Measurements from ENCODE around the gene SET. TPM values are rescaled to one million over a fixed set of nuclear protein-coding genes. Genes with fewer than 3 reads are reported as not detected.

SET gene
- total RNA-seq, 5 donors from 2014 or later (not counting 1 experiment from before 2014, with no cell fraction given) = 239 to 279 (median 252) TPM

DNA sequence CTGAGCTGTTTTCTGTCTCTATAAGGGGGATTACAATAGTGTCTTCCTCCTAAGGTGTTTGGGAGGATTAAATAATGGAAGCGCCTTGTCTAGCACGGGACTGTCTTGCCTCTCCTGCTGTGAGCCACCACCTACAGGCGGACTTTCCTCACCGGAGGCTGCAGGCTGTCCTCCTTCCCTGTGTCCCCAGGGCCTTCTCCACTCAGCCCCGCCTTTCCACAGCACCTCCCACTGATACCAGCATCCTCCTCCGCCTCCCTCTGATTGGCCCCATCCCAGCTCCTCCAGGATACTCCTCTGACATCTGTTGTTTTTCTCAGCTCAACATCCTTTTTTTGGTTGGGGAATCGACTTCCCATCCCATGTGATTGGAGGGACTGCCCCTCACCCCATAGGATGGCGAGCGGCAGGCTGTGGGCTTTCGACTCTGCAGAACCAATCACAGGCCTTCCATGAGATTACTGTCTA is 35.8 kb downstream of the SET start:
- H3K4me3 ChIP-seq (ENCODE audit: control insufficient read depth in 1 of 2, extremely low read depth in 1 of 2, low read length in 1 of 2) = peak overlapping the region; percentile 75 to 79
- CTCF ChIA-PET = interaction anchor here in 1 of 2 donors (0.8 to 1.3 kb wide), 5 partner anchors 9 to 94 kb away, joined by 4 to 8 read pairs (median 6); partner anchors contain the start of genes ENDOG, PKN3 and ZER1
- H3K27ac Mint-ChIP-seq = peak overlapping the region; percentile 92 to 95
- ATAC-seq (replicated peaks in 1 of 4) (peak in 2 of 4 experiments; percentile 1 to 2), DNase-seq (peak in 11 of 35 experiments; percentile 17 to 55 (median 20))
- H3K9me3 Mint-ChIP-seq = no peaks in the 10 kb centered on the region
- H3K27ac ChIP-seq (ENCODE audit: low read length) = peak overlapping the region; percentile 52
- 24% methylated on average over 3 of the region's 10 CpGs for WGBS (ENCODE audit: insufficient coverage)
- H3K4me3 Mint-ChIP-seq = peak overlapping the region; percentile 89 to 94 (median 93)
- POLR2A ChIA-PET = interaction anchor here (0.6 to 0.7 kb wide), 3 partner anchors 46 to 214 kb away, joined by 3 to 6 read pairs (median 5); no protein-coding TSS in a partner anchor
- H3K27me3 Mint-ChIP-seq = no peaks in the 10 kb centered on the region
- no peaks in the 10 kb centered on the region for H3K9me3 ChIP-seq
- peaks cover 2 to 11% of the 10 kb centered on the region in 2 donors for H3K36me3 ChIP-seq (ENCODE audit: control insufficient read depth in 2 of 2, extremely low read depth in 1 of 2, insufficient read depth in 1 of 2, low read length in 1 of 2)
- H3K4me1 Mint-ChIP-seq = peaks cover 36 to 78% (median 58%) of the 10 kb centered on the region in 3 donors
- H3K36me3 Mint-ChIP-seq = peaks cover 6% of the 10 kb centered on the region
- H3K4me1 ChIP-seq (ENCODE audit: control insufficient read depth in 1 of 2, extremely low read depth in 1 of 2, insufficient read depth in 2 of 2, low read length in 2 of 2) = peaks cover 11 to 57% of the 10 kb centered on the region in 2 experiments
- no peaks in the 10 kb centered on the region for H3K27me3 ChIP-seq (replicated peaks in 1 of 2; ENCODE audit: control insufficient read depth in 2 of 2, extremely low read depth in 1 of 2, insufficient read depth in 2 of 2, low read length in 1 of 2)

DNA sequence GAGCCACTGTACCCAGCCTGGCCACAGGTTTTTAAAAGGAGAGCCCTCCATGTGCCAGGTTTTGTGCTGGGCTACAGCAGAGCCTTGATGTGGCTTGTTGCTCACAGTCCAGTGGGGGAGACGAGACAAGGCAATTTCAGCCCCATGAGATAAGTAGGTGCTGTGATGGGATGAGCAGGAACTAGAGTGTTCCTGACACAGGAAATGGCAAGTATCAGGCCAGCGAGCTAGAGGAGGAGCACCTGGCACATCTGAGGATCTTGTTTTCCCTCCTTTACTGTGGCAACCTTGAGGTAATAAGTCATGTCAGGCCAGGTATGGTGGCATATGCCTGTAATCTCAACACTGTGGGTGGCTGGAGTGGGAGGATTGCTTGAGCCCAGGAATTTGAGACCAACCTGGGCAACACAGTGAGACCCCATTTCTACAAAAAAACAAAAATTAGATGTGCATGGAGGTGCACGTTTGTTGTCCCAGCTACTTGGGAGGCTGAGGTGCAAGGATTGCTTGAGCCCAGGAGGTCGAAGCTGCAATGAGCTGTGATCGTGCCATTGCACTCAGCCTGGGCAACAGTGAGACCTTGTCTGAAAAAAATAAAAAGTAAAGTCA is 38.7 kb downstream of the SET start:
- ChIA-PET POLR2A (interaction anchor here in 1 of 2 donors (0.5 kb wide), 1 partner anchor 76 kb away, joined by 4 read pairs; no protein-coding TSS in a partner anchor), CTCF (no interaction called here)
- no peaks in the 10 kb centered on the region for H3K9me3 ChIP-seq
- H3K4me3 ChIP-seq (ENCODE audit: control insufficient read depth in 1 of 2, extremely low read depth in 1 of 2, low read length in 1 of 2) = peak overlapping the region in 1 of 2 donors; percentile 39
- ATAC-seq (replicated peaks in 1 of 4) (peak in 1 of 4 experiments; percentile 1), DNase-seq (peak in 2 of 35 experiments; percentile 24 to 37)
- Mint-ChIP-seq H3K9me3 (no peaks in the 10 kb centered on the region), H3K4me1 (peaks cover 30 to 68% (median 49%) of the 10 kb centered on the region in 3 donors), H3K27ac (peak overlapping the region in 1 of 2 donors; percentile 88), H3K36me3 (peaks cover 2% of the 10 kb centered on the region), H3K4me3 (peak overlapping the region in 1 of 3 donors; percentile 93), H3K27me3 (no peaks in the 10 kb centered on the region)
- H3K27me3 ChIP-seq (replicated peaks in 1 of 2; ENCODE audit: control insufficient read depth in 2 of 2, extremely low read depth in 1 of 2, insufficient read depth in 2 of 2, low read length in 1 of 2) = no peaks in the 10 kb centered on the region
- WGBS (ENCODE audit: insufficient coverage) = 88% methylated on average over 4 of the region's 5 CpGs
- peak overlapping the region; percentile 65 for H3K27ac ChIP-seq (ENCODE audit: low read length)
- peaks cover 11 to 52% of the 10 kb centered on the region in 2 experiments for H3K4me1 ChIP-seq (ENCODE audit: control insufficient read depth in 1 of 2, extremely low read depth in 1 of 2, insufficient read depth in 2 of 2, low read length in 2 of 2)
- peaks cover 3 to 16% of the 10 kb centered on the region in 2 donors for H3K36me3 ChIP-seq (ENCODE audit: control insufficient read depth in 2 of 2, extremely low read depth in 1 of 2, insufficient read depth in 1 of 2, low read length in 1 of 2)

DNA sequence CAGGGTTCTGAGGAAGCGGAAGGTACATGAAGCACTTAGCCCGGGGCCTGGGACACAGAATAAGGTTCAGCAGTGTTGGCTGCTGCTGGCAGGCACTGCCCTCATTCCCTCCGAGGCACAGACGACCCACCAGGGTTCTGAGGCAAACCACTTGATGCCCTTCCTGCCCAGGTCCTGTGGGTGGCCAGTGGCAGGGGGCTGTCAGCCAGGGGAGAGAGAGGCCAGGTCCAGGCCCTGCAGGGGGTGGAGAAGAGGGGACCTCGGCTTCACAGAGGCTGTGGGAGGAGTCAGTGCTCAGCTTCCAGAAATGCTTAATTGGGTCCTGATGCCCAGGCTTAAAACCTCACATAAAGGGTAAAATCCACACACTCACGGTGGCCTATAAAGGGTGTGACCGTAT is 39.3 kb downstream of the SET start:
- H3K27ac ChIP-seq (ENCODE audit: low read length) = peak overlapping the region; percentile 65
- Mint-ChIP-seq H3K27me3 (no peaks in the 10 kb centered on the region), H3K4me3 (peak overlapping the region in 1 of 3 donors; percentile 93), H3K36me3 (peaks cover 7% of the 10 kb centered on the region), H3K9me3 (no peaks in the 10 kb centered on the region), H3K27ac (peak overlapping the region in 1 of 2 donors; percentile 52), H3K4me1 (peaks cover 24 to 63% (median 45%) of the 10 kb centered on the region in 3 donors)
- H3K4me3 ChIP-seq (ENCODE audit: control insufficient read depth in 1 of 2, extremely low read depth in 1 of 2, low read length in 1 of 2) = no peak overlapping the region
- H3K27me3 ChIP-seq (replicated peaks in 1 of 2; ENCODE audit: control insufficient read depth in 2 of 2, extremely low read depth in 1 of 2, insufficient read depth in 2 of 2, low read length in 1 of 2) = no peaks in the 10 kb centered on the region
- H3K9me3 ChIP-seq = no peaks in the 10 kb centered on the region
- DNase-seq = no peak
- no peak for ATAC-seq (replicated peaks in 1 of 4)
- peaks cover 11 to 46% of the 10 kb centered on the region in 2 experiments for H3K4me1 ChIP-seq (ENCODE audit: control insufficient read depth in 1 of 2, extremely low read depth in 1 of 2, insufficient read depth in 2 of 2, low read length in 2 of 2)
- POLR2A ChIA-PET = interaction anchor here in 1 of 2 donors (0.5 kb wide), 1 partner anchor 76 kb away, joined by 4 read pairs; no protein-coding TSS in a partner anchor
- 89% methylated on average over 6 of the region's 7 CpGs for WGBS (ENCODE audit: insufficient coverage)
- peaks cover 3 to 22% of the 10 kb centered on the region in 2 donors for H3K36me3 ChIP-seq (ENCODE audit: control insufficient read depth in 2 of 2, extremely low read depth in 1 of 2, insufficient read depth in 1 of 2, low read length in 1 of 2)
- CTCF ChIA-PET = no interaction called here

- DNase-seq (no peak), ATAC-seq (replicated peaks in 1 of 4) (no peak)
- H3K4me1 Mint-ChIP-seq = peaks cover 18 to 55% (median 38%) of the 10 kb centered on the region in 3 donors
- peaks cover 8% of the 10 kb centered on the region for H3K36me3 Mint-ChIP-seq
- Histone ChIP-seq H3K4me1 (ENCODE audit: control insufficient read depth in 1 of 2, extremely low read depth in 1 of 2, insufficient read depth in 2 of 2, low read length in 2 of 2) (peaks cover 8 to 40% of the 10 kb centered on the region in 2 experiments), H3K27ac (ENCODE audit: low read length) (no peak overlapping the region), H3K9me3 (no peaks in the 10 kb centered on the region), H3K27me3 (replicated peaks in 1 of 2; ENCODE audit: control insufficient read depth in 2 of 2, extremely low read depth in 1 of 2, insufficient read depth in 2 of 2, low read length in 1 of 2) (no peaks in the 10 kb centered on the region), H3K36me3 (ENCODE audit: control insufficient read depth in 2 of 2, extremely low read depth in 1 of 2, insufficient read depth in 1 of 2, low read length in 1 of 2) (peaks cover 3 to 22% of the 10 kb centered on the region in 2 donors), H3K4me3 (ENCODE audit: control insufficient read depth in 1 of 2, extremely low read depth in 1 of 2, low read length in 1 of 2) (no peak overlapping the region)
- WGBS (ENCODE audit: insufficient coverage) = 69% methylated on average over 2 of the region's 5 CpGs
- CTCF ChIA-PET = no interaction called here
- H3K27ac Mint-ChIP-seq = peak overlapping the region in 1 of 2 donors; percentile 67
- peak overlapping the region in 1 of 3 donors; percentile 93 for H3K4me3 Mint-ChIP-seq
- no peaks in the 10 kb centered on the region for H3K27me3 Mint-ChIP-seq
- H3K9me3 Mint-ChIP-seq = no peaks in the 10 kb centered on the region
- POLR2A ChIA-PET = no interaction called here
These were observed 40.3 kb downstream of the SET start for GRCh38 chr9:128729302-128729701.

DNA sequence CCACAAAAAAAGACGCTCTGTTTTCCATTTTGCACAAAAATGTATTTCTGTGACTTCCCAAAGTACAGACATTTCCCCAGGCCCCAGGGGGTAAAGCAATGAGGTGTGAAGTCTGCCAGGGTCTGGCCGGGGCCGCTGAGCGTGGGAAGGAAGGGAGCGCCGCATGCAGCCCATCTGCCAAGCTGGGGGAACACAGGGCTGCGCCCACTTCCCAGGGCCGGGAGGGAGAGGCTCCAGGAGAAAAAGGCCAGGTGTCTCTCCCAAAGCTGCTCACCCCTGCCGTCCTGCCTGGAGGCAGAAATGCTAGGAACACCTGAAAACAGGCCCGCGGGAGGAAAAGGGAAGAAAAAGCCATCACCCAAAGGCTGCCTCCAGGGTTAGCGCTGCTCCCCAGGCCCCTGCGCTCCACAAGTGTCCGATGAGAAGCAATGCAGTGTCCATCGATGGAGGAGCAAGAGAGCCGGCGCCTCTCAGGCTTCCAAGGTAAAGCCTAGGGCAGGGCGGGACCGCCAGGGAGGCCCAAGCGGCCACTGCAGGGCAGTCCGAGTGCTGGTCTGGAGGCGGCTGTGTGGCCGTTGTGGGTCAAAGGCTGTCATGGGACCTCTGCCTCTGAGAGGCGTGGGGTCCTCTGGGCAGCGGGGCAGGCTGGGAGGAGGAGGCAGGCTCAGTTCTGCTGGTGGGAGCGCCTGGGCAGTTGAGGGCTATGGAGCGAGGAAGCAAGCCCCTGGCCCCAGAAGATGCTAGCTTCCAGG is 40.9 kb downstream of the SET start:
- Histone ChIP-seq H3K9me3 (no peaks in the 10 kb centered on the region), H3K27ac (ENCODE audit: low read length) (no peak overlapping the region), H3K36me3 (ENCODE audit: control insufficient read depth in 2 of 2, extremely low read depth in 1 of 2, insufficient read depth in 1 of 2, low read length in 1 of 2) (peaks cover 3 to 28% of the 10 kb centered on the region in 2 donors), H3K4me1 (ENCODE audit: control insufficient read depth in 1 of 2, extremely low read depth in 1 of 2, insufficient read depth in 2 of 2, low read length in 2 of 2) (peaks cover 3 to 34% of the 10 kb centered on the region in 2 experiments), H3K4me3 (ENCODE audit: control insufficient read depth in 1 of 2, extremely low read depth in 1 of 2, low read length in 1 of 2) (no peak overlapping the region), H3K27me3 (replicated peaks in 1 of 2; ENCODE audit: control insufficient read depth in 2 of 2, extremely low read depth in 1 of 2, insufficient read depth in 2 of 2, low read length in 1 of 2) (no peaks in the 10 kb centered on the region)
- Mint-ChIP-seq H3K27ac (no peak overlapping the region), H3K27me3 (no peaks in the 10 kb centered on the region), H3K9me3 (no peaks in the 10 kb centered on the region), H3K4me3 (no peak overlapping the region), H3K4me1 (peaks cover 11 to 49% (median 32%) of the 10 kb centered on the region in 3 donors), H3K36me3 (peaks cover 11% of the 10 kb centered on the region)
- 95% methylated on average over 19 of the region's 27 CpGs for WGBS (ENCODE audit: insufficient coverage)
- DNase-seq (no peak), ATAC-seq (replicated peaks in 1 of 4) (peak in 1 of 4 experiments; percentile 16)
- POLR2A ChIA-PET = no interaction called here
- CTCF ChIA-PET = no interaction called here

GRCh38 chr9:128731093-128731492 is 42.1 kb downstream of the SET start:
- Mint-ChIP-seq H3K9me3 (no peaks in the 10 kb centered on the region), H3K27ac (no peak overlapping the region), H3K4me1 (peaks cover 3 to 37% (median 22%) of the 10 kb centered on the region in 3 donors), H3K27me3 (no peaks in the 10 kb centered on the region), H3K36me3 (peaks cover 17% of the 10 kb centered on the region), H3K4me3 (no peak overlapping the region)
- no peak for ATAC-seq (replicated peaks in 1 of 4)
- Histone ChIP-seq H3K36me3 (ENCODE audit: control insufficient read depth in 2 of 2, extremely low read depth in 1 of 2, insufficient read depth in 1 of 2, low read length in 1 of 2) (peaks cover 3 to 31% of the 10 kb centered on the region in 2 donors), H3K9me3 (no peaks in the 10 kb centered on the region), H3K4me1 (ENCODE audit: control insufficient read depth in 1 of 2, extremely low read depth in 1 of 2, insufficient read depth in 2 of 2, low read length in 2 of 2) (peaks cover 0 to 22% of the 10 kb centered on the region in 2 experiments), H3K27me3 (replicated peaks in 1 of 2; ENCODE audit: control insufficient read depth in 2 of 2, extremely low read depth in 1 of 2, insufficient read depth in 2 of 2, low read length in 1 of 2) (no peaks in the 10 kb centered on the region), H3K4me3 (ENCODE audit: control insufficient read depth in 1 of 2, extremely low read depth in 1 of 2, low read length in 1 of 2) (no peak overlapping the region), H3K27ac (ENCODE audit: low read length) (no peak overlapping the region)
- WGBS (ENCODE audit: insufficient coverage) = 98% methylated on average over 7 of the region's 13 CpGs
- no peak for DNase-seq
- CTCF ChIA-PET = no interaction called here
- POLR2A ChIA-PET = no interaction called here

Data from T-cell (primary cell).